Endothelial cell of umbilical vein (primary cell): ENCODE measurements around the gene TSNAXIP1.

Source experiments
- CTCF ChIP-seq, 2 donors: IDR thresholded peaks; 1 replicate in 1 of 2; 2 replicates in 1 of 2; pipeline ENCODE4 v1.5.1; 2011; ENCODE audit warnings: low read length in 2 of 2, mild to moderate bottlenecking in 2 of 2, moderate library complexity in 2 of 2, control low read depth in 1 of 2, inconsistent platforms in 1 of 2, low read depth in 1 of 2; ENCODE audit not compliant: insufficient read depth in 1 of 2; ENCODE audit errors: extremely low read depth in 1 of 2
- EZH2 ChIP-seq: IDR thresholded peaks from 2 replicates; pipeline ENCODE4 v1.6.1; 2012; ENCODE audit warnings: borderline replicate concordance, low read depth, mild to moderate bottlenecking, moderate library complexity, low read length, inconsistent platforms; ENCODE audit not compliant: severe bottlenecking
- FOS ChIP-seq: IDR thresholded peaks from 2 replicates; pipeline ENCODE4 v1.6.1; 2011; ENCODE audit warnings: mild to moderate bottlenecking, low read length, moderate library complexity, borderline replicate concordance; ENCODE audit not compliant: insufficient read depth
- GATA2 ChIP-seq: IDR thresholded peaks from 2 replicates; pipeline ENCODE4 v1.7.0; 2011; ENCODE audit warnings: low read depth, mild to moderate bottlenecking, moderate library complexity, mixed read lengths, low read length; ENCODE audit not compliant: insufficient read length, insufficient read depth
- JUN ChIP-seq: IDR thresholded peaks from 2 replicates; pipeline ENCODE4 v1.6.1; 2011; ENCODE audit warnings: borderline replicate concordance, low read depth; ENCODE audit not compliant: insufficient read length, insufficient read depth
- MAX ChIP-seq: IDR thresholded peaks from 2 replicates; pipeline ENCODE4 v1.6.1; 2011; ENCODE audit not compliant: insufficient read depth, insufficient read length
- MYC ChIP-seq: IDR thresholded peaks from one replicate; pipeline ENCODE4 v1.6.1; 2011; ENCODE audit warnings: mild to moderate bottlenecking, low read depth, low read length
- POLR2A ChIP-seq: IDR thresholded peaks from 2 replicates; pipeline ENCODE4 v1.6.1; 2012; ENCODE audit warnings: low read depth, mild to moderate bottlenecking, control low read depth, low read length
- POLR2AphosphoS5 ChIP-seq: IDR thresholded peaks from 2 replicates; pipeline ENCODE4 v1.6.1; 2012; ENCODE audit warnings: low read depth, mild to moderate bottlenecking, control low read depth, low read length, moderate library complexity; ENCODE audit not compliant: insufficient read depth

- TF ChIP-seq CTCF (IDR thresholded peaks at IDR 0.05; ENCODE audit: extremely low read depth in 1 of 2, insufficient read depth in 1 of 2, low read depth in 1 of 2, low read length in 2 of 2): no peak
- no peak for TF ChIP-seq POLR2A
- no peak for TF ChIP-seq POLR2AphosphoS5
- no peak for TF ChIP-seq EZH2
- no peak for TF ChIP-seq MAX
- TF ChIP-seq MYC: no peak
- TF ChIP-seq JUN: no peak
- TF ChIP-seq FOS: no peak
- no peak for TF ChIP-seq GATA2
Observed at GRCh38 chr16:67846063-67846319, 39.3 kb downstream of the TSNAXIP1 start.
